Measurements from ENCODE around the gene RASEF. TPM values are rescaled to one million over a fixed set of nuclear protein-coding genes. Genes with fewer than 3 reads are reported as not detected.

RASEF gene
- total RNA-seq, 1 donor from 2014 or later, result not detected

GRCh38 chr9:83071626-83072025 lies 8.7 kb upstream of the RASEF start:
- Mint-ChIP-seq H3K27ac (ENCODE audit: unreplicated experiment) (no peak overlapping the region), H3K27me3 (ENCODE audit: unreplicated experiment) (peaks cover 6% of the 10 kb centered on the region), H3K4me1 (ENCODE audit: unreplicated experiment) (no peaks in the 10 kb centered on the region), H3K4me3 (ENCODE audit: unreplicated experiment) (no peak overlapping the region), H3K9me3 (ENCODE audit: unreplicated experiment) (no peaks in the 10 kb centered on the region), H3K36me3 (ENCODE audit: unreplicated experiment) (no peaks in the 10 kb centered on the region)
- no peak for TF ChIP-seq CTCF (IDR thresholded peaks at IDR 0.05)
- DNase-seq (ENCODE audit: extremely low spot score, unreplicated experiment), result no peak

- Mint-ChIP-seq H3K4me3 (ENCODE audit: unreplicated experiment) (no peak overlapping the region), H3K27me3 (ENCODE audit: unreplicated experiment) (peaks cover 18% of the 10 kb centered on the region), H3K36me3 (ENCODE audit: unreplicated experiment) (no peaks in the 10 kb centered on the region), H3K27ac (ENCODE audit: unreplicated experiment) (no peak overlapping the region), H3K9me3 (ENCODE audit: unreplicated experiment) (peaks cover 1% of the 10 kb centered on the region), H3K4me1 (ENCODE audit: unreplicated experiment) (no peaks in the 10 kb centered on the region)
- no peak for TF ChIP-seq CTCF (IDR thresholded peaks at IDR 0.05)
- no peak for DNase-seq (ENCODE audit: extremely low spot score, unreplicated experiment)
Observed at GRCh38 chr9:83070261-83070660, 7.3 kb upstream of the RASEF start.

GRCh38 chr9:83069651-83070050 lies 6.7 kb upstream of the RASEF start:
- peaks cover 3% of the 10 kb centered on the region for H3K9me3 Mint-ChIP-seq (ENCODE audit: unreplicated experiment)

DNA sequence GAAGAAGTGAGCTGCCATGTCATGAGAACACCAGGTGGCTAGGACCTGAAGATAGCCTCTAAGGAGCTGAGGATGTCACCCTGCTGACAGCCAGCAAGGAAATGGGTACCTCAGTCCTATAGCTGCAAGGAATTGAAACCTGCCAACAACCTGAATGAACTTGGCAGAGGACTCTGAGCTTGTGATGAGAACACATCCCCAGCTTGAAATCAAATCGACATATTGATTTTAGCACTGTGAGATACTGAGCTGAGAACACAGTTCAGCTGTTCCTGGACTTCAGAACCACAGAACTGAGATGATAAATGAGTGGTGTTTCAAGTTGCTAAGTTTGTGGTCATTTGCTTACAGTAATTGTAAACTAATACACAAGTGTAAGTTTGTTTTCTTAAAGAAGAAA lies 5.5 kb upstream of the RASEF start:
- Mint-ChIP-seq H3K4me1 (ENCODE audit: unreplicated experiment) (no peaks in the 10 kb centered on the region), H3K9me3 (ENCODE audit: unreplicated experiment) (peaks cover 3% of the 10 kb centered on the region), H3K27me3 (ENCODE audit: unreplicated experiment) (peaks cover 30% of the 10 kb centered on the region), H3K4me3 (ENCODE audit: unreplicated experiment) (no peak overlapping the region), H3K27ac (ENCODE audit: unreplicated experiment) (no peak overlapping the region), H3K36me3 (ENCODE audit: unreplicated experiment) (no peaks in the 10 kb centered on the region)
- no peak for TF ChIP-seq CTCF (IDR thresholded peaks at IDR 0.05)
- DNase-seq (ENCODE audit: extremely low spot score, unreplicated experiment), result no peak

More at GRCh38 chr9:83069651-83070050, 6.7 kb upstream of the RASEF start:
- H3K36me3 Mint-ChIP-seq (ENCODE audit: unreplicated experiment), result no peaks in the 10 kb centered on the region
- no peak for TF ChIP-seq CTCF (IDR thresholded peaks at IDR 0.05)
- no peak overlapping the region for H3K27ac Mint-ChIP-seq (ENCODE audit: unreplicated experiment)
- no peak for DNase-seq (ENCODE audit: extremely low spot score, unreplicated experiment)
- no peaks in the 10 kb centered on the region for H3K4me1 Mint-ChIP-seq (ENCODE audit: unreplicated experiment)
- peaks cover 22% of the 10 kb centered on the region for H3K27me3 Mint-ChIP-seq (ENCODE audit: unreplicated experiment)
- H3K4me3 Mint-ChIP-seq (ENCODE audit: unreplicated experiment), result no peak overlapping the region

DNA sequence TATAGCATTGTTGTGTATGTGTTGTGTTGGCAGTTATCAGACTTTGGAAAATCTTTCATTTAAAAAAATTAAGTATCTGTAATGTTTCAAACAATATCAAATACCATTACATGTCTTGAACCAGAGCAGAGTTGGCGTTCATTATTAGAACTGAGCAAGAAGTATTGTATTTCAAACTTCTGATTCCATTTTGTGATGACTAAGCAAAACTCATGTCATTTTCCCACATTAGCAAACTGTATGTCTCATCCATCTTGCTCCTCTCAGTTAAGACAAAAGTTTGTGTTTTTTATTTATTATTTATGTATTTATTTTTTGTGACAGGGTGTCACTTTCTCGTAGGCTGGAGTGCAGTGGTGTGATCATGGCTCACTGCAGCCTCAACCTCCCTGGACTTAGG lies 4.6 kb upstream of the RASEF start:
- no peak for DNase-seq (ENCODE audit: extremely low spot score, unreplicated experiment)
- Mint-ChIP-seq H3K4me3 (ENCODE audit: unreplicated experiment) (no peak overlapping the region), H3K9me3 (ENCODE audit: unreplicated experiment) (peaks cover 3% of the 10 kb centered on the region), H3K36me3 (ENCODE audit: unreplicated experiment) (no peaks in the 10 kb centered on the region), H3K27ac (ENCODE audit: unreplicated experiment) (no peak overlapping the region), H3K27me3 (ENCODE audit: unreplicated experiment) (peaks cover 34% of the 10 kb centered on the region), H3K4me1 (ENCODE audit: unreplicated experiment) (peaks cover 2% of the 10 kb centered on the region)
- no peak for TF ChIP-seq CTCF (IDR thresholded peaks at IDR 0.05)
